CD4-positive, CD25-positive, alpha-beta regulatory T cell (primary cell): Measurements from ENCODE around the gene RFPL2. TPM values are rescaled to one million over a fixed set of nuclear protein-coding genes. Genes with fewer than 3 reads are reported as not detected.
"Not testable (repeated sequence)": the region's sequence is repeated elsewhere in the genome, so short reads cannot be mapped to it uniquely, and the experiment has no call there.

ENCODE experiments used
- ATAC-seq, 2 donors: fragments of 150-1000 bp; cut with Tn5 transposase; one replicate each; pipeline ENCODE4 v1.10.0; 2021; ENCODE audit warnings: low read depth in 2 of 2, moderate number of reproducible peaks in 2 of 2, moderate library complexity in 1 of 2
- DNase-seq, 3 donors: peaks; one replicate each; pipeline versions ENCODE4 v3.0.0 to v3.0.0-alpha.2; 2012 to 2022; ENCODE audit warnings: mixed read lengths in 1 of 3
- H3K27ac ChIP-seq: one replicate; pipeline ENCODE4 v1.7.0; 2013; ENCODE audit warnings: mild to moderate bottlenecking, low read length; ENCODE audit not compliant: insufficient read depth, poor library complexity, severe bottlenecking
- H3K27me3 ChIP-seq: one replicate; pipeline ENCODE4 v1.7.0; 2013; ENCODE audit warnings: low read length; ENCODE audit not compliant: control insufficient read depth, insufficient read depth
- H3K36me3 ChIP-seq: one replicate; pipeline ENCODE4 v1.7.0; 2013; ENCODE audit warnings: mild to moderate bottlenecking, low read length, moderate library complexity; ENCODE audit not compliant: control insufficient read depth, insufficient read depth
- H3K4me1 ChIP-seq: 2 replicates; pipeline ENCODE4 v1.7.0; 2013; ENCODE audit warnings: mild to moderate bottlenecking, low read length; ENCODE audit not compliant: insufficient read depth, control insufficient read depth, poor library complexity, severe bottlenecking
- H3K4me3 ChIP-seq: one replicate; pipeline ENCODE4 v1.7.0; 2013; ENCODE audit warnings: low read depth, mild to moderate bottlenecking, low read length, moderate library complexity
- H3K9me3 ChIP-seq, 2 experiments: 1 replicate in 1 of 2; 2 replicates in 1 of 2; pipeline ENCODE4 v1.7.0; 2013; ENCODE audit warnings: low read length in 2 of 2, mild to moderate bottlenecking in 1 of 2, moderate library complexity in 1 of 2; ENCODE audit not compliant: control insufficient read depth in 2 of 2
- H3K27ac Mint-ChIP-seq, 3 donors: one replicate each; pipeline ENCODE4 v1.8.0; 2020 to 2022; ENCODE audit warnings: mild to moderate bottlenecking in 3 of 3, mixed read lengths in 3 of 3, moderate library complexity in 2 of 3
- H3K27me3 Mint-ChIP-seq: one replicate; pipeline ENCODE4 v1.8.0; 2022; ENCODE audit warnings: mild to moderate bottlenecking, mixed read lengths
- H3K36me3 Mint-ChIP-seq: one replicate; pipeline ENCODE4 v1.8.0; 2020; ENCODE audit warnings: mixed read lengths
- H3K4me1 Mint-ChIP-seq, 4 donors: one replicate each; pipeline ENCODE4 v1.8.0; 2020 to 2022; ENCODE audit warnings: mixed read lengths in 4 of 4, mild to moderate bottlenecking in 1 of 4
- H3K4me3 Mint-ChIP-seq, 4 donors: one replicate each; pipeline ENCODE4 v1.8.0; 2020 to 2022; ENCODE audit warnings: mild to moderate bottlenecking in 4 of 4, mixed read lengths in 4 of 4, moderate library complexity in 3 of 4
- H3K9me3 Mint-ChIP-seq, 7 donors: one replicate each; pipeline ENCODE4 v1.8.0; 2020 to 2022; ENCODE audit warnings: mixed read lengths in 7 of 7, mild to moderate bottlenecking in 3 of 7, moderate library complexity in 2 of 7
- polyA plus RNA-seq, 4 donors: library from polyadenylated mRNA; unstranded; fragments of 300-500 nt; fragmentation: Illumina TruSeq; gene quantifications; one replicate each; pipeline ENCODE4 v1.2.3, GENCODE V29; 2021
- total RNA-seq: library from RNA; stranded (reverse); gene quantifications from one replicate; pipeline ENCODE4 v1.2.3, GENCODE V29; 2022

Gene RFPL2
- total and polyA plus RNA-seq, 5 donors from 2014 or later: 0.27 to 2.6 (median 0.34) TPM

GRCh38 chr22:32197553-32198226 lies 7.2 kb downstream of the RFPL2 start:
- Mint-ChIP-seq H3K27ac (peak overlapping the region in 1 of 3 donors; percentile 48), H3K27me3 (peaks cover 17% of the 10 kb centered on the region), H3K4me1 (peaks cover 0 to 29% (median 14%) of the 10 kb centered on the region in 4 donors)
- peaks cover 20% of the 10 kb centered on the region for H3K4me1 ChIP-seq
- not testable (repeated sequence) for H3K36me3 Mint-ChIP-seq, H3K4me3 Mint-ChIP-seq, H3K27ac ChIP-seq, H3K9me3 Mint-ChIP-seq, H3K9me3 ChIP-seq, ATAC-seq, DNase-seq, H3K36me3 ChIP-seq, H3K4me3 ChIP-seq, H3K27me3 ChIP-seq

DNA sequence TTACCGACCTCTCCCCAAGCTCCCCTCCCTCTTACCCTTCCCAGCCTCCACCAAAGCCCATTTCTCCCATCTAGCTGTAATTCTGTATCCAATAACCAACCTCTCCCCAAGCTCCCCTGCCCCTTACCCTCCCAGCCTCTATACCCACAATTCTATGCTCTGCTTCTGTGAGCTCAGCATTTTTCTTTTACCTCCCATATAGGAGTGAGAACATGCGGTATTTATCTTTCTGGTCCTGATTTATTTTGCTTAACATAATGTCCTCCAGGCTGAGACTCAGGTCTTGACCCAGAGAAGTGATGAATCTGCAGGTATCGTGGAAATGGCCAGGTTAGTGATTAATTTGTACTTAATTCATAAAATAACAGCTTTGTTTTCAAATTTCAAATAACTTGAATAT lies 9.0 kb downstream of the RFPL2 start:
- not testable (repeated sequence) for ATAC-seq, H3K4me3 ChIP-seq, H3K27ac ChIP-seq, H3K36me3 Mint-ChIP-seq, H3K4me3 Mint-ChIP-seq, DNase-seq, H3K36me3 ChIP-seq, H3K27me3 ChIP-seq, H3K9me3 Mint-ChIP-seq, H3K9me3 ChIP-seq, H3K27ac Mint-ChIP-seq, H3K4me1 ChIP-seq
- Mint-ChIP-seq H3K27me3 (peaks cover 12% of the 10 kb centered on the region), H3K4me1 (peaks cover 0 to 14% (median 6%) of the 10 kb centered on the region in 4 donors)

- H3K27ac ChIP-seq, H3K27me3 ChIP-seq, H3K4me3 ChIP-seq, H3K9me3 Mint-ChIP-seq, H3K4me3 Mint-ChIP-seq, H3K36me3 Mint-ChIP-seq, H3K27ac Mint-ChIP-seq, H3K9me3 ChIP-seq, ATAC-seq, H3K4me1 ChIP-seq, H3K4me1 Mint-ChIP-seq, DNase-seq, H3K36me3 ChIP-seq: not testable (repeated sequence)
- peaks cover 11% of the 10 kb centered on the region for H3K27me3 Mint-ChIP-seq
Observed at GRCh38 chr22:32193346-32193745, 11.5 kb downstream of the RFPL2 start.

DNA sequence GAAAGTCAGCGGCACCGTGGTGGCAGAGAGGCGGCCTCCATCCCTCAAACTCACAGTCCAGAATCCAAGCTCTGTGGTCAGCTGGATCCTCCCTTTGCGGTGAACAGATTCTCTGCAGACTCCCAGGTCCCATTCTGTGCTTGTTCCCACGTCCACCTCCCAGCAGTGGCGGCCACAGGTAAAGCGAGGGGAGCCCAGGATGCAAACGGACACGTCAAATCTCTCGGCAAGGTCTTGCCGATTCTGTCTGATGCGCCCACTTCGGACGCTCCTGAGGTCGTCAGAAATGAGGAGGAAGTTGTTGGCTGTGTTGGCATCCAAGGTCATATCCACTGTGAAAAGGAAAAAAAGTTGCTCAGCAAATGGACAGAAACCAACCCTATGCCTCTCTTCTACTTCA lies 13.9 kb downstream of the RFPL2 start:
- not testable (repeated sequence) for H3K36me3 ChIP-seq, H3K9me3 Mint-ChIP-seq, H3K4me1 Mint-ChIP-seq, ATAC-seq, H3K9me3 ChIP-seq, H3K4me3 Mint-ChIP-seq, H3K27ac ChIP-seq, H3K4me3 ChIP-seq, H3K36me3 Mint-ChIP-seq, H3K27me3 ChIP-seq, H3K27ac Mint-ChIP-seq, H3K4me1 ChIP-seq, DNase-seq
- peaks cover 12% of the 10 kb centered on the region for H3K27me3 Mint-ChIP-seq

GRCh38 chr22:32185821-32186220 lies 19.1 kb downstream of the RFPL2 start:
- no peaks in the 10 kb centered on the region for H3K36me3 Mint-ChIP-seq
- no peaks in the 10 kb centered on the region for H3K9me3 ChIP-seq
- H3K36me3 ChIP-seq: no peaks in the 10 kb centered on the region
- H3K9me3 Mint-ChIP-seq: peaks cover 0 to 3% (median 0%) of the 10 kb centered on the region in 7 donors
- no peak overlapping the region for H3K27ac Mint-ChIP-seq
- no peaks in the 10 kb centered on the region for H3K4me1 ChIP-seq
- peaks cover 14% of the 10 kb centered on the region for H3K27me3 Mint-ChIP-seq
- DNase-seq: no peak
- no peak overlapping the region for H3K4me3 Mint-ChIP-seq
- H3K27ac ChIP-seq: no peak overlapping the region
- H3K4me3 ChIP-seq: no peak overlapping the region
- peaks cover 2% of the 10 kb centered on the region for H3K27me3 ChIP-seq
- no peaks in the 10 kb centered on the region for H3K4me1 Mint-ChIP-seq
- no peak for ATAC-seq

DNA sequence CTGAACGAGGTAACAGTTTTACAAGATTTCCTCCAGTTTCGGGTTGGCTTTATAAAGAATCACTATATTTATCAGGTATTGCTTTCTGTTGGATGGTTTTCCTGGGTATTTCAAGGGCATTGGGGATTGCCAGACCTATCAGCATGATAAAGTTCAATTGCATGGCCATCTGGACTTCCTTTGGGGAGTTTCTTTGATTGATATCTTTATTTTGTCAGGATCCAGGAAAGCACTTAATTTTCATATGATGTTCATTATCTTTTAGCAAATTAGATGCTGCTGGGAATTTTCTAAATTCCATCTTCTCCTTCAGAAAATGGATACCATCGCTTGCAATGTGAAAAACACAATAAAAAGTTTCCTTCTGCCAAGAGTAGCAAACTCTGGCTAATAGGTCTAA lies 21.2 kb downstream of the RFPL2 start:
- Mint-ChIP-seq H3K27me3 (peaks cover 10% of the 10 kb centered on the region), H3K36me3 (no peaks in the 10 kb centered on the region), H3K4me1 (no peaks in the 10 kb centered on the region), H3K4me3 (no peak overlapping the region), H3K9me3 (peaks cover 0 to 3% (median 0%) of the 10 kb centered on the region in 7 donors), H3K27ac (no peak overlapping the region)
- ATAC-seq: no peak
- DNase-seq: no peak
- Histone ChIP-seq H3K27me3 (peaks cover 2% of the 10 kb centered on the region), H3K9me3 (no peaks in the 10 kb centered on the region), H3K27ac (no peak overlapping the region), H3K4me1 (no peaks in the 10 kb centered on the region), H3K36me3 (no peaks in the 10 kb centered on the region), H3K4me3 (no peak overlapping the region)

GRCh38 chr22:32181043-32181442 lies 23.8 kb downstream of the RFPL2 start:
- DNase-seq (no peak), ATAC-seq (no peak)
- Histone ChIP-seq H3K4me3 (no peak overlapping the region), H3K36me3 (no peaks in the 10 kb centered on the region), H3K27me3 (peaks cover 3% of the 10 kb centered on the region), H3K9me3 (no peaks in the 10 kb centered on the region), H3K4me1 (no peaks in the 10 kb centered on the region), H3K27ac (no peak overlapping the region)
- peaks cover 0 to 3% (median 0%) of the 10 kb centered on the region in 7 donors for H3K9me3 Mint-ChIP-seq
- peaks cover 19% of the 10 kb centered on the region for H3K27me3 Mint-ChIP-seq
- peaks cover 0 to 3% (median 0%) of the 10 kb centered on the region in 4 donors for H3K4me1 Mint-ChIP-seq
- no peak overlapping the region for H3K27ac Mint-ChIP-seq
- H3K36me3 Mint-ChIP-seq: no peaks in the 10 kb centered on the region
- no peak overlapping the region for H3K4me3 Mint-ChIP-seq

DNA sequence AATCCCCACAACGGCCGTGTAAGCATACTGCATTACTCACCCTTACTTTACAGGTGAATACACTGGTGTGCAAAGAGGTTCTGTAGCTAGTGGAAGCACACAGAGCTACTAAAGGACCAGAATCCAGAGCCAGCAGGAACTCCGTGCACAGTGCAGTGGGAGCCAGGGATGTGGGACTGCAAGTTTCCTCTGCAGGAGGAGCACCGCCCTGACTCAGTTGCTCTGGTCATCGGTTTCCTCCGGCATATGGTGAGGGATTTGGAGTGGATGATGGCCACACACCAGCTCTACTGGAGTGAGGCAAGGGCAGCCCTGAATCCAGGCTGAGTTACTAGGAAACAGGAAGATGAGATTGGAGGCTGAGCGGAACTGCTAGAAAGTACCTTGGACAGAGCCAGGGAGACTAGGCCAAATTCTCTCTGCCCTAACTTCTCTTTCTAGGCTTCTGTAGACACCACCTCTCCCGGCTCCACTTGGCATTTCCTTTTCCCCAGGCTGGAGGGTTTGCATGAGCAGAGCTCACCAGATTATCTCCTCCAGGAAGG lies 27.6 kb downstream of the RFPL2 start:
- Mint-ChIP-seq H3K27ac (no peak overlapping the region), H3K27me3 (peaks cover 23% of the 10 kb centered on the region), H3K9me3 (no peaks in the 10 kb centered on the region), H3K4me1 (peaks cover 0 to 3% (median 0%) of the 10 kb centered on the region in 4 donors), H3K4me3 (no peak overlapping the region), H3K36me3 (peaks cover 3% of the 10 kb centered on the region)
- H3K27ac ChIP-seq: no peak overlapping the region
- H3K4me3 ChIP-seq: no peak overlapping the region
- H3K9me3 ChIP-seq: no peaks in the 10 kb centered on the region
- ATAC-seq (no peak), DNase-seq (no peak)
- no peaks in the 10 kb centered on the region for H3K4me1 ChIP-seq
- no peaks in the 10 kb centered on the region for H3K36me3 ChIP-seq
- H3K27me3 ChIP-seq: peaks cover 7% of the 10 kb centered on the region
